GM19328 (cell line): Measurements from ENCODE around the gene CYP21A2.
"Not testable (repeated sequence)": the region's sequence is repeated elsewhere in the genome, so short reads cannot be mapped to it uniquely, and the experiment has no call there.

Experiments used
- ATAC-seq: cut with Tn5 transposase; IDR thresholded peaks from one replicate; pipeline ENCODE4 v1.9.1; 2021; ENCODE audit warnings: mild to moderate bottlenecking, moderate library complexity; ENCODE audit not compliant: unreplicated experiment

The CYP21A2 gene

DNA sequence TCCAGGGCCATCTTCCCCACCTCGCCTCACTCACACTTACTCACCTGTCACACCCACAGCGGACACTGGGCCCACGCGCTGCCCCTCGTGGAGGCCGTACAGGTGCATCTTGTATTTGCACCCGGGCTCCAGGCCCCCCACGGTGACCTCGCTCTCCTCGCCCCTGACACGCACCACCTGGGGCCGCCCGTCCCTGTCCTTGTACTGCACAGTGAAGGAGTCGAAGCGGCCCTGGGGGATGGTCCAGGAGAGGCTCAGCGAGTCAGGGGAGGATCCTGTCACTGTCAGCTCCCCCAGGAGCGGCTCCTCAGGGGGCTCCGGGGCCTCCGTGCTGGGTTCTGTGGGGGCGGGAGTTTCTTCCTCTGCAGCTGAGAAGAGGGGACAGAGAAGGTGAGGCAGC, 14.4 kb downstream of the CYP21A2 start:
- ATAC-seq = not testable (repeated sequence)

DNA sequence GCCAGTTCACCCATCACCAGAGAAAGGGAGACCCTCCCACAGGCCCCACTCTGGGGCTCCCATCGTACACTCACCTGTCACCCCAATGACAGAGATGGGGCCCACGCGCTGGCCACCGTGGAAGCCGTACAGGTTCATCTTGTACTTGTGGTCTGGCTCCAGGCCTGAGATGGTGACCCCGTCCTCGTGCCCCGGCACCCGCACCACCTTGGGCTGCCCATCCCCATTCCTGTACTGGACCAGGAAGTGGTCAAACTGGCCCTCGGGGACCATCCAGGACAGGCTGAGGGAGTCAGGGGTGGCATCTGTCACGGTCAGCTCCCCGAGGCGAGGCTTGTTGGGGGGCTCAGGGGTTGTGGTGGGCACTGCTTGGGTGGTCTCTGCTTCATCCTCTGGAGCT, 15.1 kb downstream of the CYP21A2 start:
- ATAC-seq = not testable (repeated sequence)

DNA sequence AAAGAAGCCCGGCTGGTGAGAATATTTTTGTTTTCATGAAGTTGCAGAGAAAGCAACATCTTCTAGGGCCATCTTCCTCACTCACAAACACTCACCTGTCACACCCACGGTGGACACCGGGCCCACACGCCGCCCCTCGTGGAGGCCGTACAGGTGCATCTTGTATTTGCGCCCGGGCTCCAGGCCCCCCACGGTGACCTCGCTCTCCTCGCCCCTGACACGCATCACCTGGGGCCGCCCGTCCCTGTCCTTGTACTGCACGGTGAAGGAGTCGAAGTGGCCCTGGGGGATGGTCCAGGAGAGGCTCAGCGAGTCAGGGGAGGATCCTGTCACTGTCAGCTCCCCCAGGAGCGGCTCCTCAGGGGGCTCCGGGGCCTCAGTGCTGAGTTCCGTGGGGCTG, 17.5 kb downstream of the CYP21A2 start:
- not testable (repeated sequence) for ATAC-seq

DNA sequence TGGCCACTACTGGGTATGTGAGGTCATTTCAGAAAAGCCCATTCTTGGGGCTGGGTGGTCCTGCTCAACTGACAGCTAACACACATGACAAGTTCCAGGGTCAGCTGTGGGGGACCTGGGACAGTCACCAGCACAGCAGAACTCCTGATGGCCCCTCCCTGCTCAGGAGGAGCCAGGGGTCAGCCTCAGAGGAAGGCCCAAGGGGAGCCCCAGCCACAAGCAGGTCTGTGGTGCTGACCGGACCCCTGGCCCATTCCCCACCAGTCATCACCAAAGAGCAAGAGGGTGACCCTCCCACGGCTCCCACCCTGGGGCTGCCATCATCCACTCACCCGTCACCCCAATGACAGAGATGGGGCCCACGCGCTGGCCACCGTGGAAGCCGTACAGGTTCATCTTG, 18.0 kb downstream of the CYP21A2 start:
- no peak for ATAC-seq

DNA sequence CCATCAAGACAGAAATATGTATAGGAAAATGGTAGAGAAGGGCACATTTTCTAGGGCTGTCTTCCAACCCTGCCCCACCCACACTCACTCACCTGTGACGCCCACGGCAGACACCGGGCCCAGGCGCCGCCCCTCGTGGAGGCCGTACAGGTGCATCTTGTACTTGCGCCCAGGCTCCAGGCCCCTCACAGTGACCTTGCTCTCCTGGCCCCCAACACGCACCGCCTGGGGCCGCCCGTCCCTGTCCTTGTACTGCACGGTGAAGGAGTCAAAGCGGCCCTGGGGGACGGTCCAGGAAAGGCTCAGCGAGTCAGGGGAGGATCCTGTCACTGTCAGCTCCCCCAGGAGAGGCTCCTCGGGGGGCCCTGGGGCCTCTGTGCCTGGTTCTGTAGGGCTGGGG, 19.8 kb downstream of the CYP21A2 start:
- ATAC-seq = no peak

DNA sequence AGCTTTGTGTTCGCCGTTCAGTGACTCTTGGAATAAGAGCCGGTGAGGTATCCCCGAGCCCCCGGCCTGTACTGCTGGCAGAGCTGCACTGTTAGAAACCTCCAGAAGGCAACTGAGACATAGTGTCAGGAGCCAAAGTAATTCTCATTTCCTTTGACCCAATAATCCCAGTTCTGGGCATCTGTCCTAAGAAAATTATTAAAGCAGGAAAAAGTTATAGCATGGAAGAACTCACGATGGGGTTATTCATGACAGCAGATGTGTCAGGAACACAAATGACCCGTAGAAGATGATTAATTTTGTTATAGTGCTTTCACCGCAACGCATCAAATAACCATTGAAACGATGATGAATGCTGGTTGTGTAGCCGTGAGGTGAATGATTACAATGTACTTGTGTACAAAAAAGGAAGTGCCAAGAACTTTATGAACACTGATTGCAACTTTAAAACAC, 20.3 kb downstream of the CYP21A2 start:
- no peak for ATAC-seq

DNA sequence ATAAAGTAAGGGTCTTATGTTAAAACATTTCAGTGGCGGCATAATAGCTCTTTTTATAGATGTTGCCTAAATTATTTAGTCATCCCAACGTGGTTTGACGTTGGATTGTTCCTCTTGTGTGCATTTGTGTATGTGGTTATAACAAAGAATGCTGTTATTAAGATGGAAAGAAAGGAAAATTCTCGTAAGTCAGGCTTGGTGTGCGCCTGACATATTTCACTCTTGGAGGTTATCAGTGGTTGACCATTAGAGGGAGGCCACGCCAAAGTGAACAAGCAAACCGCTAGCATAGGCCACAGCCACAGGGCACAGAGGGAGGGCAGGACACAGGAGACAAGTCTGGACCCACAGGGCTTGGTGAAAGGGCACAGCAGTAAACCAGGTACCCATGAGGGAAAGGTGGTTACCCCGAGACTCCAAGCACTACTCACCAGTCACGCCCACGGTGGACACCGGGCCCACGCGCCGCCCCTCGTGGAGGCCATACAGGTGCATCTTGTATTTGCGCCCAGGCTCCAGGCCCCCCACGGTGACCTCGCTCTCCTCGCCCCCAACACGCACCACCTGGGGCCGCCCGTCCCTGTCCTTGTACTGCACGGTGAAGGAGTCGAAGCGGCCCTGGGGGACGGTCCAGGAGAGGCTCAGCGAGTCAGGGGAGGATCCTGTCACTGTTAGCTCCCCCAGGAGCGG, 22.9 kb downstream of the CYP21A2 start:
- no peak for ATAC-seq

DNA sequence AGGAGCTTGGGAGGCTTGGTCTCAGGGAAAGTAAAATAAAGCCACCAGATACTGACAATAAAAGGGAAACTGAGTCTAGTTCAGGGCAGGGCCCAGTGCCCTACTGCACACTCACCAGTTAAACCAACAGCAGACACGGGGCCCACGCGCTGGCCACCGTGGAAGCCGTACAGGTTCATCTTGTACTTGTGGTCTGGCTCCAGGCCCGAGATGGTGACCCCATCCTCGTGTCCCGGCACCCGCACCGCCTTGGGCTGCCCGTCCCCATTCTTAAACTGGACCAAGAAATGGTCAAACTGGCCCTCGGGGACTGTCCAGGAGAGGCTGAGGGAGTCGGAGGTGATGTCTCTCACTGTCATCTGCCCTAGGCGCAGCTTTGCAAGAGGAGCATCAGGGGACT, 26.5 kb downstream of the CYP21A2 start:
- no peak for ATAC-seq

DNA sequence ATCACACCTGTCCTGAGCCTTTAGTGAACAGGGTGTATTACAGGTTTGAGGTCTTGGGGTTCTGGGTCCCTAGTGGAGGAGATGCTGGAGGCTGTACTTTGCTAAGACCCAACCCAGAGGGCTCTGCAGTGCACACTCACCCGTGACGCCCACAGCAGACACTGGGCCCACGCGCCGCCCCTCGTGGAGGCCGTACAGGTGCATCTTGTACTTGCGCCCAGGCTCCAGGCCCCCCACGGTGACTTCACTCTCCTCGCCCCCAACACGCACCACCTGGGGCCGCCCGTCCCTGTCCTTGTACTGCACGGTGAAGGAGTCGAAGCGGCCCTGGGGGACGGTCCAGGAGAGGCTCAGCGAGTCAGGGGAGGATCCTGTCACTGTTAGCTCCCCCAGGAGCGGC, 29.3 kb downstream of the CYP21A2 start:
- not testable (repeated sequence) for ATAC-seq

DNA sequence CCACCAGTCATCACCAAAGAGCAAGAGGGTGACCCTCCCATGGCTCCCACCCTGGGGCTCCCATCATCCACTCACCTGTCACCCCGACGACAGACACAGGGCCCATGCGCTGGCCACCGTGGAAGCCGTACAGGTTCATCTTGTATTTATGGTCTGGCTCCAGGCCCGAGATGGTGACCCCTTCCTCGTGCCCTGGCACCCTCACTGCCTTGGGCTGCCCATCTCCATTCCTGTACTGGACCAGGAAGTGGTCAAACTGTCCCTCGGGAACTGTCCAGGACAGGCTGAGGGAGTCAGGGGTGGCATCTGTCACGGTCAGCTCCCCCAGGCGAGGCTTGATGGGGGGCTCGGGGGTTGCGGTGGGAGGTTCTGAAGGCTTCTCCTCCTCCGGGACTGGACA, 30.1 kb downstream of the CYP21A2 start:
- not testable (repeated sequence) for ATAC-seq

DNA sequence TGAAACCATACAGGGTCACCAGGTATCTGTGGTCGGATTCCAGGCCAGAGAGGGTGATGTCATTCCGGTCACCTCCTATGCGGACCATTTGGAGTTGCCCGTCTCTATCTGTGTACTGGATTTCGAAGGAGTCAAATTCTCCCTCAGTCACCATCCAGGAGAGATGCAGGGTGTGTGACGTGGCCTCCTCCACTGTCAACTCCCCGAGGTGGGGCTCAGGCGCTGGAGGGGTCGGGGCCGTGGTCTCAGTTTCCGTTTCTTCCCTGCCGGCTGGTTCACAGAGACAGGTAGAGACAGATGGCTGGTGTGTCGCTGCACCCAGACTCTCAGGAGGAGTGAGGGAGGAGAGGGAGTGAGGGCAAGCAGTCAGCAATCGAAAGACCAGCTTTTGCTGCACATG, 30.7 kb downstream of the CYP21A2 start:
- ATAC-seq = no peak

DNA sequence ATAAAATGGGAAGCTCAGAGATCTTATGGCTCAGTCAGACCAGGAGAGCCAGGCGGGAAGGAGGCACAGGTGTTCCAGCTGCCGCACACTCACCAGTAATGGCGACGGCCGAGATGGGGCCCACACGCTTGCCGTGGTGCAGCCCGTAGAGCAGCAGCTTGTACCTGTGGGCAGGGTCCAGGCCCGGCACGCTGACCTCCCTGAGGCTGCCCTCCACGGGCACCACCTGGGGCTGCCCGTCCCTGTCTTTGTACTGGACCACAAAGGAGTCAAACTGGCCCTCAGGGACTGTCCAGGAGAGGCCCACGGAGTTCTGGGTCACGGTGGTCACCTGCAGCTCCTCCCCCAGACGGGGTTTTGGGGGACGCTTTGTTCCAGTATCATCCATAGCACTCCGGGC, 31.2 kb downstream of the CYP21A2 start:
- no peak for ATAC-seq

DNA sequence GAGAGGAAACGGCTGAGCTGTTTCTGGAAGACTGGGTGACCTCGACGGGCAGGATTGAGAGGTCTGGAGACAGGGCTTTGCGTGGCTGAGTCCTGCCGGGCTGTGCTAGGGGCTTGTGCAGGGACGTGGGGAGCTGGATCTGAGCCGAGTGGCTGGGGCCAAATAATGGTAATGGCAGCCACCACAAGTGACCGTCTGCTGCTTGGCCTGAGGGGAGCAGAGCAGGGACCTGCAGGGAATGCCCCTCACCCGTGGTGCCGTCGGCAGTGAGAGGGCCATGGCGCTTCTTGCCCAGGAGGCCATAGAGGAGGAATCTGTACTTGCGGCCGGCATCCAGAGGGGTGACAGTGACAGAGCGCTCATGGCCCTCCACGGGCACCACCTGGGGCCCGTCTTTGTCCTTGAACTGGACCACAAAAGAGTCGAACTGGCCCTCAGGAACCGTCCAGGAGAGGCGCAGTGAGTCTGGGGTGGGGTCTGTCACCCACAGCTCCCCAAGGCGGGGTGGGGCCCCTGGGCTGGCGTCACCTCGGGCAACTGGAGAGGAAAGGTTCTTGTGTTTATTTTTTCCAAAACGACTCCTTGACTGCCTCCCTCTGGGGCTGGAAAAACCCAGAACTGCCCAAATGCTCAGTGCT, 31.8 kb downstream of the CYP21A2 start:
- ATAC-seq = no peak

DNA sequence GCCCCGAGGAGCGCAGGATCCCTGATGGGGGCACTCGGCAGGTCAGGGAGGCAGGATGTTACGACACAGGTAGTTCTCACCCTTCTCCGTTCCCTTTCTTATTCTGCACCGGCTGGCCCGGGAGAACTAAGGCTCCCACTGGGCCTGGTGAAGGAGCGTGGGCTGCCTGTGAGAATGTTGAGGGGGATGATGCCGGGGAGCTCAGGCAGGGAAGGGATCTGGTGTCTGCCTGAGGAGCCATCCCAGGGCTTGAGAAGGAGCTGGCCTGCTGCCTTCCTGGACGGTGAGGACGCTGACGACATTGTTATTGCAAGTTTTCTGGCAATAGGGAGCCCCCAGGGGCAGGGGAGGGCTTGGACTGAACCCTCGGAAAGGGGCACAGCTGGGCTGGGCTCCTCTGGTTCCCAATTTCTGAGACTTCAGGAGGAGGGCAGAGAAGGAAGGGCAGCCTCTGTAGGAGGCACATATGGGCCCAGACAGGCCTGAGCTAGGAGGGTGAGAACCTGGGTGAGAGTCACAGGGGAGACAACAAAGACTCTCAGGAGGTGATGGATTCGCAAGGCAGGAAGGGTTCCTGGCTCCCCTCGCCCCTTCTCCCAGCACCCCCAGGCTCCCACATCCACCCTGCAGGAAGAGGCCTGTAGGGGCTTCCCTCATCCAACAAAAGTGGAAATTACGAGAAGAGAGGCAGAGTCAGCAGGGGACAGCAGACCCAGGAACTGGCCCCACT, 32.8 kb downstream of the CYP21A2 start:
- ATAC-seq = no peak

DNA sequence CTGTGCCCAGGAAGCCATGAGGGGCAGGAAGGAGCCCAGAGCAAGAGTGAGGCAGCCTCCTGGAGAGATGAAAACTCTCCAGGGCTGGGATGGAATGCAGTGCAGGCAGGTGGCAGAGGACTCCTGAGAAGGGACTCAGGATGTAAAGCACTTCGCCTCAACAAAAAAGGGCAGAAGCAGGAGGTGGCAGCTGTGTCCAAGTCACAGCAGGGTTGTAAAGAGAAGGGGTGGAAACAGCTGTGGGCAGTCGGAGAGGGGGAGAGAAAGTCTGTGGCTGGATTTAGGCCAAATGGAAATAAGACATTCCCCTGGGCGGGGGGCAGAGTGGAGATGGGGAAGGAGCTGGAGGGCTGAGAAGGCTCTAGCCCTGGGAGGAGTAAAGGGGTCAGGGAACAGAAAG, 34.9 kb downstream of the CYP21A2 start:
- no peak for ATAC-seq

DNA sequence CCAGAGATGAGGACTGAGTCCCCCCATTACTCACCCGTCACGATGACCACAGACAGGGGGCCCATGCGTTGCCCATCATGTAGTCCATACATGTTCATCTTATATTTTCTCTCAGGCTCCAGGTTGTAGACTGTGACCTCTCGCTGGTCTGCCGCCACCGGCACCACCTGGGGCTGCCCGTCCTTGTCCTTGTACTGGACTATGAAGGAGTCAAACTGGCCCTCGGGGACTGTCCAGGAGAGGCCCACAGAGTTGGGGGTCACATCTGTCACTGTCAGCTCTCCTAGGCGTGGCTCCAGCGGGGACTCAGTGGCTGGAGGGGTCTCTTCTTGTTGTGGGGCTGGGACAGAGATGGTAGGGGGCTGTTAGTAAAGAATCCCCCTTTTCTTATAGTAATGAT, 35.4 kb downstream of the CYP21A2 start:
- no peak for ATAC-seq

DNA sequence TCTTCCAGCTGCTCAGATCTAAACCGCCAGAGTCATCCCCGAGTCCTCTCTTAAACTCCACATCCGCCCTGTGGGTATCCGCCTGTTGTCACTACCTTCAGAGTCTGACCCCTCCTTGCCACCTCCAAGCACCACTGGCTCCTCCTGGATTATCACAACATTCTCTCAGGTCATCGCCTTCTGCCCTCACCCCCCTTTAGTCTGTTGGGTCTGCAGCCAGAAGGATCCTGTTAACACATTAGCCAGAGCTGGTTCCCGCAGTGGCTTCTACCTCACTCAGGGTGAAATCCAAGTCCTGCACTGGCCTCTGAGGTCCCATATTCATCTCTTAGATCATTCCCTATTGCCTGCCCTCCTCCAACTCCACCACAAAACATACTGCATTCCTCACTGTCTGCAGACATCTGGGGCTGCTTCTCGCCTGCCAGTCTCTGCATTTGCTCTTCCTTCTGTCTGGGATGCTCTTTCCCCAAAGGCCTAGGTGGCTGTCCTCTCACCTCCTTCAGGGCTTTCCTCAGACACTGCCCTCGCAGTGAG, 36.8 kb downstream of the CYP21A2 start:
- ATAC-seq = no peak

DNA sequence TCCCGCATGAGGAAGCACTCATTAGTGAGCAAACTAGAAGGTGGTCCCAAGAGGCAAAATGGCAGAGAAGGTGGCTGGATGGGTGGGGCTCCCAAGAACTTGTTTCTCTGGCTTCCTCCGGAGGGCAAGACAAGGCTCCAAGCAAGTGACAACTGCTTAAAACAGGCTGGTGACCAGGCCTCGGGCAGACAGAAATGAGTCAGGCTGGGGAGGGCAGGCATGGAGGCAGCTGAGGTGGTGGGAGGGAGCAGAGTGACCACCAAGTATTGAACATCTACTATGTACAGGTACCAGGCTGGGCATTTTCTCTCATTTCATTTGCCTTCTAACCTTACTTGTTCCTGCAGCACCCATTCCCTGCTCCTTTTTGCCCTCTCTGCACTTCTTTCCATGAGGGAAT, 37.6 kb downstream of the CYP21A2 start:
- ATAC-seq = no peak

DNA sequence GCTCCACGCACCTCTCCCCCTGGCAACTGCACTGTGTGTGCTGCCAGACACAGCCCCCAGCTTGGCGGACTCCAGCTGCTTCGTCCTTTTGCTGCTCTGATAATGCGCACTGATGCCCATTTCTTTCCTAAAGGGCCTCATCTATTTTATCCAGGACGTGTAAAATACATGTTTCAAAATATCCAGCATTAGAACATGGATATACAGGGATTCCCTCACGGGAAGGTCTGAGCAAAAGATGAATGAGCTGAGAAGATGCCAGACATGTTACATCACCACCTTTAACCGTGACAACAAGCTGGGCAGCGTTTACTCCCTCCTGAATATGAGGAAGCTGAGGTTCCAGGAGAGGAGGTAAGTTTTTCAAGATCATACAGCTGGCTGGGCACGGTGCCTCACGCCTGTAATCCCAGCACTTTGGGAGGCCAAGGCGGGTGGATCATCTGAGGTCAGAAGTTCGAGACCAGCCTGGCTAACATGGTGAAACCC, 38.1 kb downstream of the CYP21A2 start:
- no peak for ATAC-seq

DNA sequence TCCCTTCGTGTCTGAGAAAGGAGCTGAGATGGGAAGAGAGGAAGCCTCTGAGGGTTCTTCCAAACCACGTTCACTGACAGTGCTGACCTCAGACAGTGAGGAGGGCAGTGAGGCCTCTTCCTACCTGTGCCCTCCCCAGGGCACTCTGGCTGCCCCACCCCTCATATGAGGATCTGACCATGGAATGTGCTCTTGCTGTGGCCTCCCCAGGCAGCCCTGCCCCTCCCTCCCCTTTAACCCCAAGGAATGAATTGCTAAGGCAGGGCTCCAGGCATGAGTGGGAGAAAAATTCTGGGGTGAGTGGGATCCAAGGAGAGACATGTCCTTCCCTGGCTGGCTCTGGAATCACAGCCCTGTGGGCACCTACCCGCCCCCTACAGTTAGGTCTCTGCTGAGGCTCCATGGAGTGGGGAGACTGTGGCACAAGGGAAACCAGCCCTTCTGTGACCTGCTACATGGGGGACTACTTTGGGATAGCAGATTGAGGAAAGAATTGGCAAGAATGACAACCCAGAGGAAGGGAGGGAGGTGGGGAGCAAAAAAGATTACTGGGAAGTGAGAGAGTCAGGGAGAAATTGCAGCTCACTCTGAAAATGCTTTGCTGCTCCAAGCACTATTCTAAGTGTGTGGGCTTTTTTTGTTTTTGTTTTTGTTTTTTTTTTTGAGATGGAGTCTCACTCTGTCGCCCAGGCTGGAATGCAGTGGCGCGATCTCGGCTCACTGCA, 41.5 kb downstream of the CYP21A2 start:
- ATAC-seq = no peak
